NCI-H1436 treated with DMSO at 0.1 percent for 48 hours (cell line): ENCODE measurements around the gene RND1.

Experiments
- DNase-seq: peaks from one replicate; lab custom pipeline; 2025; lab: John Stamatoyannopoulos, UW

The RND1 gene

GRCh38 chr12:48810903-48811431, 54.7 kb downstream of the RND1 start:
- no peak for DNase-seq

DNA sequence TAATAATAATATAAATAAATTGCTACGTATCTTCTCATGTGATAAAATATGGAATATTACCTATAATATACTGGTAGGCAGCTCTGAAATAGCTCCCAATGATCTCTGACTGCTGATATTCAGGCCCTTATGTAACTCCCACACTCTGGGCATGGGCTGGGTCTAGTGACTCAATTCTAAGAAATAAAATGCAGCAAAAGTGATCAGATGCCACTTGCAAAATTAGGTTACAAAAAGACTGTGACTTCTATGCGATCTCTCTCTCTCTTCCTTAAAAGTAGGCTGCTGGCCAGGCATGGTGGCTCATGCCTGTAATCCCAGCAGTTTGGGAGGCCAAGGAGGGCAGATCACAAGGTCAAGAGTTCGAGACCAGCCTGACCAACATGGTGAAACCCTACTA, 57.7 kb downstream of the RND1 start:
- DNase-seq, result no peak
